BE2C (cell line): Measurements from ENCODE around the gene SS18L1.
A peak's percentile ranks its signal among the peaks of the same experiment; 100 is the strongest.

Source experiments
- DNase-seq: peaks from one replicate; pipeline ENCODE4 v3.0.0-alpha.2; 2020
- H3K27me3 ChIP-seq: fragments of 250-450 bp; sonication (Bioruptor Pico); 2 replicates; pipeline ENCODE4 v1.5.1; 2020; ENCODE audit warnings: mild to moderate bottlenecking
- H3K36me3 ChIP-seq: fragments of 250-450 bp; sonication (Bioruptor Pico); 2 replicates; pipeline ENCODE4 v1.5.1; 2020; ENCODE audit warnings: mild to moderate bottlenecking
- H3K4me1 ChIP-seq: fragments of 250-450 bp; sonication (Bioruptor Pico); 2 replicates; pipeline ENCODE4 v1.5.1; 2020
- H3K4me3 ChIP-seq: 2 replicates; pipeline ENCODE4 v1.5.1; 2011; ENCODE audit warnings: low read depth, low read length
- H3K9me3 ChIP-seq: fragments of 250-450 bp; sonication (Bioruptor Pico); 2 replicates; pipeline ENCODE4 v1.5.1; 2020
- TF ChIP-seq, protein P1 (sequence below): IDR thresholded peaks from 2 replicates; pipeline ENCODE4 v1.5.1; 2012; ENCODE audit warnings: mild to moderate bottlenecking, low read depth, low read length

The SS18L1 gene

DNA sequence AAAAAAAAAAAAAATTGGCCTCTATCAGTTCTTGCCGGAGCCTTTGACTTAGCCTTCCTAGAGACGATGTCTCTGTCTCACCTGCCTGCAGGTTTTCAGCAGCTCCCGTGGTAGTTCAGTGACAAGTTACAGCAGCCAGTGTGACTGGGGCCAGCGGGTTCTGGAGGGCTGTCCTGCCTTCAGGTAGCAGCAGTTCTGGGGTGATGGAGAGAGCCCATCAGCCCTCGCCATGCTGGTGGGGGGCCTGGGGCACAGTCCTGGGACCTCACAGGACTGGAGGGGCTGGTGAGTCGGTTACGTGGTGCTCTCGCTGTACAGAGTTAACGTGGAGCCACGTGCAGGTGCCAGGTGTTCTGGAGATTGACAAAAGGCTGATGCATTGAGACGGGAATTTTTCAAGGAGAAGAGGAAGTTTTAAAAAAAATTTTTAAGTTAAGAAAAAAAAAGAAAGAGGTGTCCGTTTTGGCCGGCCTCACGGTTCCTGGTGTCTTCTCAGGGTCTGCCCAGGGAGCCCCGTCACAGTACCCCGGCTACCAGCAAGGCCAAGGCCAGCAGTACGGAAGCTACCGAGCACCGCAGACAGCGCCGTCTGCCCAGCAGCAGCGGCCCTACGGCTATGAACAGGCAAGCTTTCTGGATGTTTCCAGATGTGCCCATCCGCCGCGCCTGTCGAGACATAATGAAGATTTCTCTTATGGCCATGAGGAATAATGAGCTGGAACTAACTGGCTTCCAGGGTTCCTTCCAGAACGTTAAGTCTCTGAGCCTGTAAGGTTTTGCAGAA is 30.6 kb downstream of the SS18L1 start:
- TF ChIP-seq, protein P1, sequence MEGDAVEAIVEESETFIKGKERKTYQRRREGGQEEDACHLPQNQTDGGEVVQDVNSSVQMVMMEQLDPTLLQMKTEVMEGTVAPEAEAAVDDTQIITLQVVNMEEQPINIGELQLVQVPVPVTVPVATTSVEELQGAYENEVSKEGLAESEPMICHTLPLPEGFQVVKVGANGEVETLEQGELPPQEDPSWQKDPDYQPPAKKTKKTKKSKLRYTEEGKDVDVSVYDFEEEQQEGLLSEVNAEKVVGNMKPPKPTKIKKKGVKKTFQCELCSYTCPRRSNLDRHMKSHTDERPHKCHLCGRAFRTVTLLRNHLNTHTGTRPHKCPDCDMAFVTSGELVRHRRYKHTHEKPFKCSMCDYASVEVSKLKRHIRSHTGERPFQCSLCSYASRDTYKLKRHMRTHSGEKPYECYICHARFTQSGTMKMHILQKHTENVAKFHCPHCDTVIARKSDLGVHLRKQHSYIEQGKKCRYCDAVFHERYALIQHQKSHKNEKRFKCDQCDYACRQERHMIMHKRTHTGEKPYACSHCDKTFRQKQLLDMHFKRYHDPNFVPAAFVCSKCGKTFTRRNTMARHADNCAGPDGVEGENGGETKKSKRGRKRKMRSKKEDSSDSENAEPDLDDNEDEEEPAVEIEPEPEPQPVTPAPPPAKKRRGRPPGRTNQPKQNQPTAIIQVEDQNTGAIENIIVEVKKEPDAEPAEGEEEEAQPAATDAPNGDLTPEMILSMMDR: no peak
- Histone ChIP-seq H3K4me1 (no peaks in the 10 kb centered on the region; the same call in 1 of the 2 replicates), H3K4me3 (no peak overlapping the region), H3K9me3 (no peaks in the 10 kb centered on the region), H3K27me3 (no peaks in the 10 kb centered on the region), H3K36me3 (peaks cover 21% of the 10 kb centered on the region)
- DNase-seq: no peak

- Histone ChIP-seq H3K36me3 (peaks cover 20% of the 10 kb centered on the region), H3K4me1 (no peaks in the 10 kb centered on the region; the same call in 1 of the 2 replicates), H3K4me3 (no peak overlapping the region), H3K9me3 (no peaks in the 10 kb centered on the region), H3K27me3 (no peaks in the 10 kb centered on the region)
- TF ChIP-seq, protein P1: no peak
- no peak for DNase-seq
These were observed 31.5 kb downstream of the SS18L1 start for GRCh38 chr20:62174870-62175624.

DNA sequence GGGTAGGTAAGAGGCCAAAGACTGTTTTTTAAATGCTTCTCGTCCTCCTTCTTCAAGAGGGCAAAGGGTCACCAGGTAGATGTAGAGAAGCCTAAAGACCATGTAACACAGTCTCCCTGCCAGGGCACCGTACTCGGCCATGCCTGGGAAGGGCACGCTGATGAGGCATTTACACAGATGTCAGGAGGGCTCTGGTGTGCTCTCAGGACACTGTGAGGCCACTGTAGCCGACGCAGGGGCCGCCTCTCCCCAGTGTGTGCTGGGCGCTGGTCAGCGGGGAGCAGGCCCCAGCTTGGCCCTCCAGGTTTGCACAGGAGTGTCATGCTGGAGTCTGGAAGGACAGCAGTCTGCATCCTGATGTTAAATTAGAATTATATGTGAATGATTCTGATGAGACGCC is 32.1 kb downstream of the SS18L1 start:
- Histone ChIP-seq H3K4me3 (no peak overlapping the region), H3K9me3 (no peaks in the 10 kb centered on the region), H3K36me3 (peaks cover 20% of the 10 kb centered on the region), H3K27me3 (no peaks in the 10 kb centered on the region), H3K4me1 (no peaks in the 10 kb centered on the region; the same call in 1 of the 2 replicates)
- TF ChIP-seq, protein P1: no peak
- DNase-seq: no peak

- H3K27me3 ChIP-seq: no peaks in the 10 kb centered on the region
- H3K9me3 ChIP-seq: no peaks in the 10 kb centered on the region
- no peaks in the 10 kb centered on the region; the same call in 1 of the 2 replicates for H3K4me1 ChIP-seq
- H3K36me3 ChIP-seq: peaks cover 20% of the 10 kb centered on the region
- peak overlapping the region; percentile 6 for H3K4me3 ChIP-seq
- TF ChIP-seq, protein P1: no peak
- peak; percentile 30 for DNase-seq
These were observed 33.3 kb downstream of the SS18L1 start for GRCh38 chr20:62176866-62177265.

GRCh38 chr20:62177307-62177706 is 33.7 kb downstream of the SS18L1 start:
- TF ChIP-seq, protein P1: no peak
- DNase-seq: peak; percentile 52
- peaks cover 20% of the 10 kb centered on the region for H3K36me3 ChIP-seq
- peak overlapping the region; percentile 6 for H3K4me3 ChIP-seq
- no peaks in the 10 kb centered on the region; the same call in 1 of the 2 replicates for H3K4me1 ChIP-seq
- no peaks in the 10 kb centered on the region for H3K9me3 ChIP-seq
- H3K27me3 ChIP-seq: no peaks in the 10 kb centered on the region
